ENCODE data around the gene BACH2. TPM values are rescaled to one million over a fixed set of nuclear protein-coding genes. Genes with fewer than 3 reads are reported as not detected.
"Not testable (repeated sequence)": the region's sequence is repeated elsewhere in the genome, so short reads cannot be mapped to it uniquely, and the experiment has no call there.

Gene BACH2
- total and polyA plus RNA-seq, 2 of the 4 experiments (the other 2 are of a cell fraction), result 1.3 to 1.4 TPM

- no peak overlapping the region for H3K4me3 ChIP-seq (ENCODE audit: insufficient read depth, low read depth, low read length)
- dilution Hi-C loops (cut with HindIII; ENCODE audit: low sequenced_read_pairs, unreplicated experiment), result no loop called here
- H4K8ac ChIP-seq (ENCODE audit: low read depth in 2 of 2, low read length in 2 of 2), result no peak overlapping the region
- ChIA-PET CTCF (no interaction called here), POLR2A (ENCODE audit: unreplicated experiment) (no interaction called here)
- intact Hi-C loops (cut with micrococcal nuclease), result no loop called here
- H3K14ac ChIP-seq (replicated peaks; ENCODE audit: low read depth, low read length), result no peak overlapping the region
- TF ChIP-seq SMC3 (IDR thresholded peaks at IDR 0.05; ENCODE audit: low read depth, low read length), result no peak
- no peak for TF ChIP-seq CHD1 (IDR thresholded peaks at IDR 0.05; ENCODE audit: low read depth, low read length)
- TF ChIP-seq BHLHE40 (IDR thresholded peaks at IDR 0.05; ENCODE audit: low read depth, low read length), result no peak
- no peak for TF ChIP-seq CTCF (conservative IDR thresholded peaks at IDR 0.05; ENCODE audit: low read depth, low read length)
- TF ChIP-seq CEBPB (IDR thresholded peaks at IDR 0.05; ENCODE audit: low read depth, low read length), result no peak
- TF ChIP-seq MAFK (IDR thresholded peaks at IDR 0.05; ENCODE audit: low read depth, low read length), result no peak
- H3K4me2 ChIP-seq (ENCODE audit: low read depth, low read length), result no peak overlapping the region
- no peak overlapping the region for H3K4ac ChIP-seq (ENCODE audit: low read depth, low read length)
- H2BK5ac ChIP-seq (ENCODE audit: low read depth, low read length, poor library complexity, severe bottlenecking), result no peak overlapping the region
- no peak overlapping the region for H3K18ac ChIP-seq (ENCODE audit: low read depth, low read length)
- no peak overlapping the region for H2AK9ac ChIP-seq (replicated peaks; ENCODE audit: low read depth, low read length, poor library complexity)
- no peak overlapping the region for H2BK120ac ChIP-seq (ENCODE audit: low read depth, low read length)
- no peaks in the 10 kb centered on the region for H3K9me3 ChIP-seq (ENCODE audit: control insufficient read depth, insufficient read depth, low read length)
- H4K5ac ChIP-seq (ENCODE audit: low read depth, low read length), result no peak overlapping the region
- no TSS peak for BruUV-seq (replicated peaks)
- H3K9me1 ChIP-seq (ENCODE audit: insufficient read depth, low read length), result no peaks in the 10 kb centered on the region
- H2AFZ ChIP-seq (replicated peaks; ENCODE audit: low read length, poor library complexity), result no peak overlapping the region
- H2BK20ac ChIP-seq (ENCODE audit: low read depth, low read length), result no peak overlapping the region
- H3K27me3 ChIP-seq (ENCODE audit: control insufficient read depth, insufficient read depth, low read length), result peaks cover 8% of the 10 kb centered on the region
- ATAC-seq (ENCODE audit: low read depth), result no peak
- no peaks in the 10 kb centered on the region for H4K20me1 ChIP-seq (ENCODE audit: insufficient read depth, low read length)
- 40% methylated on average over 1 of the region's 1 CpG; no CpG with 5 or more reads in 1 of the 2 experiments for WGBS, 2 experiments (ENCODE audit: extremely low coverage in 2 of 2, insufficient read length in 1 of 2)
- no peak overlapping the region for H3K27ac ChIP-seq (ENCODE audit: insufficient read depth, low read length)
- H4K91ac ChIP-seq (ENCODE audit: insufficient read depth, low read depth, low read length), result no peak overlapping the region
- no peak overlapping the region for H2AK5ac ChIP-seq (ENCODE audit: low read depth, low read length)
- H3K56ac ChIP-seq (ENCODE audit: extremely low read depth, insufficient read depth, low read length), result no peak overlapping the region
- H3K36me3 ChIP-seq (ENCODE audit: control insufficient read depth, insufficient read depth, low read length), result no peaks in the 10 kb centered on the region
- DNase-seq, result no peak
- no peak overlapping the region for H3K9ac ChIP-seq (ENCODE audit: low read depth, low read length)
- no peaks in the 10 kb centered on the region for H3K4me1 ChIP-seq (ENCODE audit: control insufficient read depth, insufficient read depth, low read length)
- H2BK15ac ChIP-seq (ENCODE audit: low read depth, low read length), result no peak overlapping the region
- in situ Hi-C loops (cut with MboI; ENCODE audit: low sequenced_read_pairs), result no loop called here
- no peak overlapping the region for H3K23ac ChIP-seq (ENCODE audit: low read depth, low read length)
- H3K79me1 ChIP-seq (ENCODE audit: low read depth in 1 of 2, low read length in 2 of 2), result no peaks in the 10 kb centered on the region
Measured at GRCh38 chr6:90333928-90334327, 37.3 kb upstream of the BACH2 start.

- H3K27ac ChIP-seq (ENCODE audit: insufficient read depth, low read length); H3K9ac ChIP-seq (ENCODE audit: low read depth, low read length); H3K36me3 ChIP-seq (ENCODE audit: control insufficient read depth, insufficient read depth, low read length); H2BK120ac ChIP-seq (ENCODE audit: low read depth, low read length); H4K20me1 ChIP-seq (ENCODE audit: insufficient read depth, low read length); H3K23ac ChIP-seq (ENCODE audit: low read depth, low read length); POLR2A ChIA-PET (ENCODE audit: unreplicated experiment); H3K4me1 ChIP-seq (ENCODE audit: control insufficient read depth, insufficient read depth, low read length); H4K91ac ChIP-seq (ENCODE audit: insufficient read depth, low read depth, low read length); in situ Hi-C loops (cut with MboI; ENCODE audit: low sequenced_read_pairs); H2BK5ac ChIP-seq (ENCODE audit: low read depth, low read length, poor library complexity, severe bottlenecking); H3K4me2 ChIP-seq (ENCODE audit: low read depth, low read length); intact Hi-C loops (cut with micrococcal nuclease); H3K56ac ChIP-seq (ENCODE audit: extremely low read depth, insufficient read depth, low read length); H2BK20ac ChIP-seq (ENCODE audit: low read depth, low read length); ATAC-seq (ENCODE audit: low read depth); H3K18ac ChIP-seq (ENCODE audit: low read depth, low read length); H2BK15ac ChIP-seq (ENCODE audit: low read depth, low read length); H2AK9ac ChIP-seq (replicated peaks; ENCODE audit: low read depth, low read length, poor library complexity); CTCF ChIA-PET; H3K9me3 ChIP-seq (ENCODE audit: control insufficient read depth, insufficient read depth, low read length); DNase-seq; H3K4me3 ChIP-seq (ENCODE audit: insufficient read depth, low read depth, low read length); H3K79me1 ChIP-seq (ENCODE audit: low read depth in 1 of 2, low read length in 2 of 2); H4K8ac ChIP-seq (ENCODE audit: low read depth in 2 of 2, low read length in 2 of 2); H3K4ac ChIP-seq (ENCODE audit: low read depth, low read length); H2AFZ ChIP-seq (replicated peaks; ENCODE audit: low read length, poor library complexity); H3K14ac ChIP-seq (replicated peaks; ENCODE audit: low read depth, low read length); BruUV-seq (replicated peaks); dilution Hi-C loops (cut with HindIII; ENCODE audit: low sequenced_read_pairs, unreplicated experiment); H3K9me1 ChIP-seq (ENCODE audit: insufficient read depth, low read length); H2AK5ac ChIP-seq (ENCODE audit: low read depth, low read length); H3K27me3 ChIP-seq (ENCODE audit: control insufficient read depth, insufficient read depth, low read length); H4K5ac ChIP-seq (ENCODE audit: low read depth, low read length): not testable (repeated sequence)
- WGBS, 2 experiments (ENCODE audit: extremely low coverage in 2 of 2, insufficient read length in 1 of 2), result no CpG with 5 or more reads among the region's 2 CpGs
Measured at GRCh38 chr6:90332978-90333543, 36.4 kb upstream of the BACH2 start.
